A549 (cell line): Measurements from ENCODE around the gene NLRP1. TPM values are rescaled to one million over a fixed set of nuclear protein-coding genes. Genes with fewer than 3 reads are reported as not detected.

Source experiments
- ATAC-seq, 2 experiments: fragments of 200-7000 bp in 1 of 2; fragments of >200 bp in 1 of 2; cut with Nextera tagmentation in 1 of 2; cut with Tn5 transposase in 1 of 2; 3 replicates each; pipeline versions ENCODE4 v1.8.0 to v1.9.1; 2018 to 2020; ENCODE audit warnings: mild to moderate bottlenecking in 1 of 2, moderate library complexity in 1 of 2
- CTCF ChIA-PET: fragments of 300-600 bp; sonication (Branson Sonifier 250); formaldehyde crosslinking; extraction: SDS; loops from one replicate; lab custom pipeline; 2021; ENCODE audit warnings: antibody characterized with exemption, inconsistent platforms; lab: Yijun Ruan, JAX
- POLR2A ChIA-PET: fragments of 350-600 bp; formaldehyde crosslinking; extraction: SDS; loops from one replicate; lab custom pipeline; 2021; ENCODE audit warnings: antibody characterized with exemption, inconsistent platforms; lab: Yijun Ruan, JAX
- DNase-seq, 2 experiments: peaks; one replicate each; pipeline versions ENCODE4 v3.0.0 to v3.0.0-alpha.2; 2011 to 2016; ENCODE audit warnings: low read depth in 1 of 2, low spot score in 1 of 2
- FAIRE-seq: peaks from 2 replicates; lab custom pipeline; 2011; peaks lifted over from hg19 to GRCh38; lab: Jason Lieb, UNC
- H3K27ac ChIP-seq, 2 experiments: fragments of >200 bp; sonication (Bioruptor Twin); formaldehyde crosslinking; 3 replicates each; pipeline ENCODE4 v1.5.1; 2016 to 2017
- H3K4me1 ChIP-seq: fragments of >200 bp; sonication (Bioruptor Twin); formaldehyde crosslinking; 3 replicates; pipeline ENCODE4 v1.6.1; 2016
- H3K4me2 ChIP-seq: fragments of >200 bp; sonication (Bioruptor Twin); formaldehyde crosslinking; 3 replicates; pipeline ENCODE4 v1.6.1; 2016
- H3K4me3 ChIP-seq: fragments of >200 bp; sonication (Bioruptor Twin); formaldehyde crosslinking; 3 replicates; pipeline ENCODE4 v1.5.1; 2016
- H3K9me3 ChIP-seq: fragments of >200 bp; sonication (Bioruptor Twin); formaldehyde crosslinking; 3 replicates; pipeline ENCODE4 v1.6.1; 2016
- ATOH8 ChIP-seq: fragments of 250-450 bp; sonication (Bioruptor Pico); IDR thresholded peaks from 2 replicates; pipeline ENCODE4 v1.5.0; 2020; ENCODE audit warnings: low read depth, mild to moderate bottlenecking, moderate library complexity
- CBX8 ChIP-seq: fragments of 200-600 bp; sonication (generic); IDR thresholded peaks from 2 replicates; pipeline ENCODE4 v1.6.1; 2016
- CHD2 ChIP-seq: fragments of 150-350 bp; IDR thresholded peaks from 2 replicates; pipeline ENCODE4 v1.6.1; 2014; ENCODE audit warnings: low read length; ENCODE audit not compliant: partially characterized antibody
- EHF ChIP-seq: fragments of 250-450 bp; sonication (Bioruptor Pico); IDR thresholded peaks from 2 replicates; pipeline ENCODE4 v1.5.0; 2020; ENCODE audit warnings: mild to moderate bottlenecking
- EHMT2 ChIP-seq: fragments of 200-600 bp; sonication (generic); IDR thresholded peaks from 2 replicates; pipeline ENCODE4 v1.6.1; 2016; ENCODE audit warnings: antibody characterized with exemption, low read depth, mild to moderate bottlenecking, moderate library complexity
- HDAC2 ChIP-seq: fragments of 200-600 bp; sonication (generic); IDR thresholded peaks from 2 replicates; pipeline ENCODE4 v1.6.1; 2016
- HOXB5 ChIP-seq: fragments of 250-450 bp; sonication (Bioruptor Pico); IDR thresholded peaks from 2 replicates; pipeline ENCODE4 v1.5.0; 2020; ENCODE audit warnings: mild to moderate bottlenecking, moderate library complexity
- JUN ChIP-seq, 2 experiments: fragments of >200 bp; sonication (Bioruptor Twin); formaldehyde crosslinking; IDR thresholded peaks; 2 replicates in 1 of 2; 3 replicates in 1 of 2; pipeline ENCODE4 v1.6.1; 2016 to 2017
- MYC ChIP-seq: IDR thresholded peaks from 2 replicates; pipeline ENCODE4 v1.6.1; 2012; ENCODE audit warnings: mild to moderate bottlenecking, inconsistent platforms, low read length, improper control_type of control experiment, borderline replicate concordance
- NPAS2 ChIP-seq: fragments of 250-450 bp; sonication (Bioruptor Pico); IDR thresholded peaks from 2 replicates; pipeline ENCODE4 v1.8.0; 2022; ENCODE audit warnings: mild to moderate bottlenecking, moderate library complexity, borderline replicate concordance
- PHF8 ChIP-seq: fragments of 200-600 bp; sonication (generic); IDR thresholded peaks from 2 replicates; pipeline ENCODE4 v1.6.1; 2016; ENCODE audit warnings: low read depth, mild to moderate bottlenecking, antibody characterized with exemption, moderate library complexity, borderline replicate concordance
- RAD21 ChIP-seq, 2 experiments: fragments of >200 bp in 1 of 2; sonication (Bioruptor Twin) in 1 of 2; formaldehyde crosslinking in 1 of 2; IDR thresholded peaks in 1 of 2; conservative IDR thresholded peaks in 1 of 2; 2 replicates in 1 of 2; 3 replicates in 1 of 2; pipeline ENCODE4 v1.6.1; 2012 to 2018; ENCODE audit warnings: inconsistent platforms in 1 of 2
- RNF2 ChIP-seq: fragments of 200-600 bp; sonication (generic); IDR thresholded peaks from 2 replicates; pipeline ENCODE4 v1.6.1; 2016; ENCODE audit warnings: low read depth, mild to moderate bottlenecking, antibody characterized with exemption, moderate library complexity, borderline replicate concordance
- SMC3 ChIP-seq: fragments of >200 bp; sonication (Bioruptor Twin); formaldehyde crosslinking; IDR thresholded peaks from 3 replicates; pipeline ENCODE4 v1.6.1; 2018; ENCODE audit warnings: inconsistent platforms
- TFCP2L1 ChIP-seq: fragments of 250-450 bp; sonication (Bioruptor Pico); IDR thresholded peaks from 2 replicates; pipeline ENCODE4 v1.5.0; 2021; ENCODE audit warnings: mild to moderate bottlenecking
- ZC3H11A ChIP-seq: fragments of 450-650 bp; IDR thresholded peaks from 2 replicates; pipeline ENCODE4 v1.6.1; 2014; ENCODE audit warnings: antibody characterized with exemption, mild to moderate bottlenecking
- ZFP36 ChIP-seq: fragments of 450-650 bp; IDR thresholded peaks from 2 replicates; pipeline ENCODE4 v1.6.1; 2014; ENCODE audit warnings: borderline replicate concordance; ENCODE audit not compliant: partially characterized antibody
- ZNF302 ChIP-seq: fragments of 250-450 bp; sonication (Bioruptor Pico); IDR thresholded peaks from 2 replicates; pipeline ENCODE4 v1.9.0; 2021; ENCODE audit warnings: inconsistent platforms, mild to moderate bottlenecking, moderate library complexity
- WGBS: methylation state at CpG from one replicate; pipeline ENCODE4 v1.1.6; 2017; ENCODE audit errors: missing lambda C conversion rate; 5-methylcytosine and 5-hydroxymethylcytosine counted together
- polyA plus RNA-seq, 4 experiments: library from polyadenylated mRNA; depleted of rRNA in 3 of 4; stranded (reverse); fragments of >200 nt; fragmentation: RNase III in 1 of 4; extraction: RNeasy Plus Mini Kit Qiagen cat#74134 plus additional on column Dnase treatment in 1 of 4; gene quantifications; 2 replicates in 3 of 4; 3 replicates in 1 of 4; pipeline ENCODE4 v1.2.3, GENCODE V29; 2011 to 2017
- TF ChIP-seq, protein P1 (sequence below): fragments of >200 bp; sonication (Bioruptor Twin); formaldehyde crosslinking; IDR thresholded peaks from 3 replicates; pipeline ENCODE4 v1.5.1; 2016
- TF ChIP-seq, protein P2 (sequence below): fragments of 200-600 bp; sonication (generic); IDR thresholded peaks from 2 replicates; pipeline ENCODE4 v1.6.1; 2016; ENCODE audit warnings: antibody characterized with exemption, mild to moderate bottlenecking, moderate library complexity
- TF ChIP-seq, protein P3 (sequence below): fragments of 450-650 bp; IDR thresholded peaks from 2 replicates; pipeline ENCODE4 v1.6.1; 2014; ENCODE audit warnings: antibody characterized with exemption

The NLRP1 gene
- polyA plus RNA-seq, 2 of the 4 experiments (the other 2 are of a cell fraction), result 1.1 to 4.4 TPM

DNA sequence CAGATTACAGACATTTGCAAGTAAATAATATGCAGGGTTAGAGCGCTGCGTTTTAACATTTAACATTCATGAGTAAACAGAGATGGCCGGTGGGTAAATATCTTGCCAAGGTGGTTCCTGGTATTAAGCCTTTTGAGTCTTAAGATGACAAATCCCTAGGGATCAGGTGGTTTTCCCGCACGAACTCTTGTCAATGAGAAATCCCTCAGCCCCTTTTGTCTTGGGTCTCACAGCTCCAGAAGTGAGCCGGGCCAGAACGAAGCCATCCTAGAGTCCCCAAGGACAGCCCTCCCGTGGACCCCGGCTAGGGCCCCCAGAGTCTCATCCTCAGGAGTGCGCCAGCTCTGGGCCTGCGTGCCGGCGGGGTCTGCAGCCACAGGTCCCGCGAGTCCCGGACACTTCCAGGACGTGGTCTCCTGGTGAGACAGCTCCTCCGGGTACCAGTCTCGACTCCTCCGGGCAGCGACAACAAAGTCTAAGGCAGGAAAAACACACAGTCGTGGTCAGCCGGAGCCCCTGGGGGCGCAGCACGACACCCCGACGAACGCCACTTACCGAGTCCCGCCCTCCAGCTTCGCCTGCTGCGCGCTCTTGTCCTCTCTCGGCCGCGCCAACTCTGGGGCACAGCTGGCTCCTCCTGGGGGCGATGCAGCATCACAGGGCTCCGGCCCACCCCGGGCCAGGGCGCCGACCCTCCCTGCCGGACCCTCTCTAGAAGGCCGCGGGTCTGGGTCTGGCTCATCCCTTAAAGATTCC is 84.7 kb downstream of the NLRP1 start:
- POLR2A ChIA-PET, result interaction anchor here (1.9 to 2.6 kb wide), 3 partner anchors 9 to 16 kb away, joined by 6 to 33 read pairs (median 6); partner anchors contain the start of genes DERL2 and MIS12
- peak overlapping the region; percentile 80 for H3K4me3 ChIP-seq
- peak overlapping the region; percentile 98 for H3K4me2 ChIP-seq
- CTCF ChIA-PET, result interaction anchor here (1.0 to 2.1 kb wide), 6 partner anchors 11 to 88 kb away, joined by 3 to 9 read pairs (median 3); partner anchors contain the start of gene C1QBP
- H3K27ac ChIP-seq, result no peak overlapping the region
- no peak for DNase-seq
- H3K9me3 ChIP-seq, result peaks cover 27% of the 10 kb centered on the region
- 54% methylated on average over 27 of the region's 44 CpGs for WGBS
- H3K4me1 ChIP-seq, result peaks cover 7% of the 10 kb centered on the region; the same call in 2 of the 3 replicates
- ATAC-seq, result peak in 1 of 2 experiments; percentile 3; a peak in 1 of 6 replicates
- TF ChIP-seq, protein P1, sequence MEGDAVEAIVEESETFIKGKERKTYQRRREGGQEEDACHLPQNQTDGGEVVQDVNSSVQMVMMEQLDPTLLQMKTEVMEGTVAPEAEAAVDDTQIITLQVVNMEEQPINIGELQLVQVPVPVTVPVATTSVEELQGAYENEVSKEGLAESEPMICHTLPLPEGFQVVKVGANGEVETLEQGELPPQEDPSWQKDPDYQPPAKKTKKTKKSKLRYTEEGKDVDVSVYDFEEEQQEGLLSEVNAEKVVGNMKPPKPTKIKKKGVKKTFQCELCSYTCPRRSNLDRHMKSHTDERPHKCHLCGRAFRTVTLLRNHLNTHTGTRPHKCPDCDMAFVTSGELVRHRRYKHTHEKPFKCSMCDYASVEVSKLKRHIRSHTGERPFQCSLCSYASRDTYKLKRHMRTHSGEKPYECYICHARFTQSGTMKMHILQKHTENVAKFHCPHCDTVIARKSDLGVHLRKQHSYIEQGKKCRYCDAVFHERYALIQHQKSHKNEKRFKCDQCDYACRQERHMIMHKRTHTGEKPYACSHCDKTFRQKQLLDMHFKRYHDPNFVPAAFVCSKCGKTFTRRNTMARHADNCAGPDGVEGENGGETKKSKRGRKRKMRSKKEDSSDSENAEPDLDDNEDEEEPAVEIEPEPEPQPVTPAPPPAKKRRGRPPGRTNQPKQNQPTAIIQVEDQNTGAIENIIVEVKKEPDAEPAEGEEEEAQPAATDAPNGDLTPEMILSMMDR, result no peak
- TF ChIP-seq ATOH8 (CRISPR knock-in tag), result no peak
- no peak for FAIRE-seq

DNA sequence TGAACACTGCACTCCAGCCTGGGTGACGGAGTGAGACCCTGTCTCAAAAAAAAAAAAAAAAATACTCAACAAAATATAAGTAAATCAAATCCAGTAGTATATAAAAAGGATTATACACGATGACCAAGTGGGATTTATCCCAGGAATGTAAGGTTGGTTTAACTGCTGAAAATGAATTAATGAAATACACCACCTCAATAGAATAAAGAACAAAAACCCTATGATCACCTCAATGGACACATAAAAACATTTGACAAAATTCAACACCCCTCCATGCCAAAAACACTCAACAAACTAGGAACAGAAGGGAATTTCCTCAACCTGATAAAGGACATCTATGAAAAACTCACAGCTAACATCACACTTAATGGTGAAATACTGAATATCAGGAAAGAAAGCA is 91.3 kb downstream of the NLRP1 start:
- no peak overlapping the region for H3K27ac ChIP-seq
- ChIA-PET POLR2A (no interaction called here), CTCF (no interaction called here)
- FAIRE-seq, result no peak
- TF ChIP-seq, protein P2, sequence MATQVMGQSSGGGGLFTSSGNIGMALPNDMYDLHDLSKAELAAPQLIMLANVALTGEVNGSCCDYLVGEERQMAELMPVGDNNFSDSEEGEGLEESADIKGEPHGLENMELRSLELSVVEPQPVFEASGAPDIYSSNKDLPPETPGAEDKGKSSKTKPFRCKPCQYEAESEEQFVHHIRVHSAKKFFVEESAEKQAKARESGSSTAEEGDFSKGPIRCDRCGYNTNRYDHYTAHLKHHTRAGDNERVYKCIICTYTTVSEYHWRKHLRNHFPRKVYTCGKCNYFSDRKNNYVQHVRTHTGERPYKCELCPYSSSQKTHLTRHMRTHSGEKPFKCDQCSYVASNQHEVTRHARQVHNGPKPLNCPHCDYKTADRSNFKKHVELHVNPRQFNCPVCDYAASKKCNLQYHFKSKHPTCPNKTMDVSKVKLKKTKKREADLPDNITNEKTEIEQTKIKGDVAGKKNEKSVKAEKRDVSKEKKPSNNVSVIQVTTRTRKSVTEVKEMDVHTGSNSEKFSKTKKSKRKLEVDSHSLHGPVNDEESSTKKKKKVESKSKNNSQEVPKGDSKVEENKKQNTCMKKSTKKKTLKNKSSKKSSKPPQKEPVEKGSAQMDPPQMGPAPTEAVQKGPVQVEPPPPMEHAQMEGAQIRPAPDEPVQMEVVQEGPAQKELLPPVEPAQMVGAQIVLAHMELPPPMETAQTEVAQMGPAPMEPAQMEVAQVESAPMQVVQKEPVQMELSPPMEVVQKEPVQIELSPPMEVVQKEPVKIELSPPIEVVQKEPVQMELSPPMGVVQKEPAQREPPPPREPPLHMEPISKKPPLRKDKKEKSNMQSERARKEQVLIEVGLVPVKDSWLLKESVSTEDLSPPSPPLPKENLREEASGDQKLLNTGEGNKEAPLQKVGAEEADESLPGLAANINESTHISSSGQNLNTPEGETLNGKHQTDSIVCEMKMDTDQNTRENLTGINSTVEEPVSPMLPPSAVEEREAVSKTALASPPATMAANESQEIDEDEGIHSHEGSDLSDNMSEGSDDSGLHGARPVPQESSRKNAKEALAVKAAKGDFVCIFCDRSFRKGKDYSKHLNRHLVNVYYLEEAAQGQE, result no peak
- TF ChIP-seq RNF2 (no peak), NPAS2 (CRISPR knock-in tag) (no peak), CBX8 (no peak), HOXB5 (CRISPR knock-in tag) (no peak), HDAC2 (no peak), TFCP2L1 (no peak), SMC3 (no peak), JUN (IDR thresholded peaks at IDR 0.05) (no peak), ZFP36 (no peak), EHMT2 (no peak), PHF8 (no peak), ZNF302 (CRISPR knock-in tag) (no peak), RAD21 (conservative IDR thresholded peaks at IDR 0.05 in 1 of 2, IDR thresholded peaks at IDR 0.05 in 1 of 2) (no peak), MYC (no peak), ATOH8 (CRISPR knock-in tag) (no peak), ZC3H11A (no peak), CHD2 (no peak), EHF (no peak)
- TF ChIP-seq, protein P3, sequence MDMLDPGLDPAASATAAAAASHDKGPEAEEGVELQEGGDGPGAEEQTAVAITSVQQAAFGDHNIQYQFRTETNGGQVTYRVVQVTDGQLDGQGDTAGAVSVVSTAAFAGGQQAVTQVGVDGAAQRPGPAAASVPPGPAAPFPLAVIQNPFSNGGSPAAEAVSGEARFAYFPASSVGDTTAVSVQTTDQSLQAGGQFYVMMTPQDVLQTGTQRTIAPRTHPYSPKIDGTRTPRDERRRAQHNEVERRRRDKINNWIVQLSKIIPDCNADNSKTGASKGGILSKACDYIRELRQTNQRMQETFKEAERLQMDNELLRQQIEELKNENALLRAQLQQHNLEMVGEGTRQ, result no peak
- 66% methylated on average over 2 of the region's 2 CpGs for WGBS
- peaks cover 89% of the 10 kb centered on the region for H3K9me3 ChIP-seq
- H3K4me2 ChIP-seq, result no peak overlapping the region
- DNase-seq, result no peak
- H3K4me1 ChIP-seq, result no peaks in the 10 kb centered on the region
- ATAC-seq, result no peak
- H3K4me3 ChIP-seq, result no peak overlapping the region
